ENCODE measurements around the gene FAM131B.
A peak's percentile ranks its signal among the peaks of the same experiment; 100 is the strongest.

- TF ChIP-seq POLR2A (IDR thresholded peaks at IDR 0.05): no peak
- TF ChIP-seq POLR2AphosphoS5 (IDR thresholded peaks at IDR 0.05): peak in 1 of 4 donors; percentile 17
These were observed 31.2 kb downstream of the FAM131B start for GRCh38 chr7:143331179-143331801.
